GM18505 (cell line): ENCODE data around the gene A4GALT.

Experiments
- ATAC-seq: cut with Tn5 transposase; IDR thresholded peaks from one replicate; pipeline ENCODE4 v1.9.1; 2021; ENCODE audit not compliant: unreplicated experiment
- POLR2A ChIP-seq: IDR thresholded peaks from 4 replicates; pipeline ENCODE4 v1.6.1; 2011; ENCODE audit warnings: borderline replicate concordance; ENCODE audit not compliant: insufficient read depth, insufficient read length; ENCODE audit errors: extremely low read depth

A4GALT gene

DNA sequence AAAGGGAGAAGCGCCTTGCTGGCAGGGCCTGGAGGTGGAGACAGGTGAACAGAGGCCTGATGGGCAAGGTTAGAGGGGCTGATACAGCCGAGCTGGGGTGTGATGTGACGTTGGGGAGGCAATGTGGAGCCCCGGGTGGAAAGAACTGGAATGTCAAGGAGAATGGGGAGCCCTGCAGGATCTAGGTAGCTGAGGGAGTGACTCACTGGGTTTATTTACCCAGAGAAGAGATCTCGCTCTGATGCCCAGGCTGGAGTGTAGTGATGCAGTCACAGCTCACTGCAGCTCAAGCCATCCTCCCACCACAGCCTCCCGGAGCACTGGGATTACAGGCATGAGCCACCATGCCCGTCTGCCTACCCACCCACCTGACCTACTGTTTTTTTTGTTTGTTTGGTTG, 69.5 kb downstream of the A4GALT start:
- no peak for ATAC-seq
- TF ChIP-seq POLR2A, result no peak

DNA sequence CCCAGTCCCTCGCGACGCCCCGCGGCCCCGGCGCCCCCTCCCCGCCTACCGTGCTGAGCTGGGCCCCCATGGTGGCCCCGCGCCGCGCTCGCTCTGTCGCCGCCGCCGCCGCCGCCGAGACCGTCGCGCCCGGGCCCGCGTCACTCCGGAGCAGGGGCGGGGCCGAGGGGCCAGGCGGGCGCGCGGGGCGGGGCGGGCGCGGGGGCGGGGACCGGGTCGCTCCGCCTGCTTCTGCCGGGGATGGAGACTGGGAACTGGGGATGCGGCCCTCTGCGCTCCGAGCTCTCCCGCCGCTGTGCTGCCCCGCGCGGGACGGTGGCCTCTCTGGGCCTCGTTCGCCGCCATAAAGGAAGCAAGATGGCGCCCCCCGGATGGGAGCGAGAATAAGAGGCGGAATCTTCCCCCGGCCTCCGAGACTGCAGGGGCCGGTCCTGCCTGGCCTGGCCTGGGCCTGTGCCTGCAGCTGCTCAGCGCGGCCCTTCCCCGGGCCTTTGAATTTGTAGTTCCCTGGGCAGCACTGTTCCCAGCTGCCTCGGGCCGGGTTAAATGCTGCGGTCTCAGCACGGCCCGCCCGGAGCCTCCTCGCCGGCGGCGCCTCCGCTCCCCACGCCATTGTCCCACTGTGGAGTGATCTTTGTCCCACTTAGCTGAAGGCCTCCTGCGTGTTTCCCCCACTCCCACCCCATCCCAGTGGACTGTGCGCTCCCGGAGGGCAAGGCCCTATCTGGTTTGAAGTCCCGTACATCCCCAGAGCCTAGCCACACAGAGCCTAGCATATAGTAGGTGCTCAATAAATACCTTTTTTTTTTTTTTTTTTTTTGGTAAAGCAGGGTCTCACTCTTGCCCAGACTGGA, 71.2 kb downstream of the A4GALT start, which contains the start of gene CYB5R3:
CYB5R3 (minus strand) TSS at position 147 of the 854 bp plus-strand sequence; CDS start at position 70, 77 bp downstream.
- peak; percentile 52 for ATAC-seq
- TF ChIP-seq POLR2A, result peak; percentile 62

DNA sequence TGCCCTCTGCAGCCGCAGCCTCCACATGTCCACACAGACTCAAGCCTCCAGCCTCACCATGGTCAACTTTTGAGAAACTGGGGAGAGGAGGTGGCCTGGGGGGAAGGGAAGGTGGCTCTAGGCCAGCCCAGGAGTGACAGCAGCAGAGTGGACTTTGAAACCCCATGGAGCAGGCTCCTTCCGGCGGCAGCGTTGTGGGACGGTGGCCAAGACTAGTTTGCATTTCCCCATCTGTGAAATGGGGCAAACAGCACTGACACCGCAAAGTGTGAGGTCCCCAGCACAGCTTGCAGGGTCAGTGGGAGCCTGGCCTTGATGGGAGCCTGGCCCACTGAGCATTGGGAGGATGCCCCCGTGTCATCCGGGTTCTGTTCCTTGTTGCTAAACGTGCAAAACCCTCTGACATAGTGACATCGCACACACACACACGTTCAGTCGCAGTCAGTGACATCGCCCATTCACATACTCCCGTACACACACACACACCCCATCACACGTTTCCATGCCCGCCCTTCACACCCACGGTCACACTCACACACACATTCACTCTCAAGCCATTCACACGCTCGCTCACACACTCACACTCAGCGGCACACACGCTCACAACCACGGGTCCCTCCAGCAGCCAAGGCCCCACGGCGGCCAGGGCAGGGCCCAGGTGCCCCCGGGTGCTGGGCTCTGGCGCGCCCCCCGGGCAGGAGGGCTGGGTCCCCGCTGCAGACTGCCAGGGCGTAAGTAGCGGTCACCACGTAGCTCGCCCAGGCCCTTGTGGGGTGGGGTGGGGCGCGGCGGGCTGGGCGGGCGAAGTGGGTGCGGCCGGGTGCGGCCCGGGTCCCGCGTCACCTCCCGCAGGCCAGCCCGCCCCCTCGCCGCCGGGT, 72.1 kb downstream of the A4GALT start:
- ATAC-seq, result peak; percentile 36
- TF ChIP-seq POLR2A, result peak; percentile 49

DNA sequence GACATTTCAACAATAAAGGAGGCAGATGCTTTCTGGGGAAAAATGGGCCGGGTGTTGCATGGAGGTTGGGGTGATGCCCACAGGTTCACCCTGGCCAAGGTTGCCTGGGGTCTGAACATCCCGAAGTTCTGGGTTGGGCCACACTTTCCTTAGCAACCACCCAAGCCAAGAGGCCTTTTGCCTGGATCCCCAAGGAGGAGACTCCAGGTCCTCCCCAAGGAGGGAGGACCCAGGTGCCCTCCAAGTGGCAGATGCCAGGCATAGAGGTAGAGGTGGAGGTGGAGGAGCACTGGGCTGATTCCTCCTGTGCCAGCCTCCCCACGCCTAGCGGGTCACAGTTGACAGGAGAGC, 72.7 kb downstream of the A4GALT start:
- no peak for TF ChIP-seq POLR2A
- no peak for ATAC-seq

- TF ChIP-seq POLR2A, result no peak
- ATAC-seq, result no peak
Measured at GRCh38 chr22:42646569-42647525, 73.8 kb downstream of the A4GALT start.

GRCh38 chr22:42645938-42646568, 74.6 kb downstream of the A4GALT start:
- no peak for TF ChIP-seq POLR2A
- no peak for ATAC-seq

- no peak for TF ChIP-seq POLR2A
- ATAC-seq, result no peak
Measured at GRCh38 chr22:42645341-42645937, 75.2 kb downstream of the A4GALT start.

GRCh38 chr22:42644422-42645340, 76.0 kb downstream of the A4GALT start:
- ATAC-seq, result no peak
- no peak for TF ChIP-seq POLR2A

DNA sequence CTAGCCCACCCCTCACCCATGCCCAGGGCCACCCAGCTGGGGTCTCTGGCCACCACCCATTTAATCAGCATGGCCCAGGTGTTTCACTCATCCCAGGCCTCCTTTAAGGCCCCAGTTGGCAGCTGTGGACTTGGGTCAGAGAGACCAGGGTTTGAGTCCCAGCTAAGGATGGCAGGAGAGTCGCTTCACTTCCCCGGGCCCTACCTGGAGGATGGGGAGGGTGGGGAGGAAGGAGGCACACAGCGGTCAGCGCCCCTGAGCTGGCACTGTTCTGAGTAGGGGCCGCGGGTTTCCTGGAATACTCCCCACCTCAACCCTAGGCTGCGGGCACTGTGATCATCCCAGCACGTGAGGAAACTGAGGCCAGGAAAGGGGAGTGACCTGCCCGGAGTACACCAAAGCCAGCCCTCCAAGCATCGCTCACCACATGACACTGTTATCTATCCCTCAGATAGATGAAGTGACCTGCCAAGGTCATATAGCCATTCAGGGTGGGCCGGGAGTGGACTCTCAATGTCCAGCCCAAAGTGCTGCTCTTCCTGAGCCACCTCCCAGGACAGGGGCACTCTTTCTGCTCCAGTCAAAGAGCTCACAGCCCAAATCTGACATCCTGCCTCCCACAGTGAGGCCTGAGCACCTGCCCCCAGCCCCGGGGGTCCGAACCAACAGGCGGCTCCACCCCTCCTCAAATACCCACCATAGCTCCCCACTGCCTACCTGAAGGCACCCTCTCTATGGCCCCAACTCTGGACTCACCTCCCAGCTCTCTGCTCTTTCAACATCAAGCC, 76.8 kb downstream of the A4GALT start:
- TF ChIP-seq POLR2A, result no peak

DNA sequence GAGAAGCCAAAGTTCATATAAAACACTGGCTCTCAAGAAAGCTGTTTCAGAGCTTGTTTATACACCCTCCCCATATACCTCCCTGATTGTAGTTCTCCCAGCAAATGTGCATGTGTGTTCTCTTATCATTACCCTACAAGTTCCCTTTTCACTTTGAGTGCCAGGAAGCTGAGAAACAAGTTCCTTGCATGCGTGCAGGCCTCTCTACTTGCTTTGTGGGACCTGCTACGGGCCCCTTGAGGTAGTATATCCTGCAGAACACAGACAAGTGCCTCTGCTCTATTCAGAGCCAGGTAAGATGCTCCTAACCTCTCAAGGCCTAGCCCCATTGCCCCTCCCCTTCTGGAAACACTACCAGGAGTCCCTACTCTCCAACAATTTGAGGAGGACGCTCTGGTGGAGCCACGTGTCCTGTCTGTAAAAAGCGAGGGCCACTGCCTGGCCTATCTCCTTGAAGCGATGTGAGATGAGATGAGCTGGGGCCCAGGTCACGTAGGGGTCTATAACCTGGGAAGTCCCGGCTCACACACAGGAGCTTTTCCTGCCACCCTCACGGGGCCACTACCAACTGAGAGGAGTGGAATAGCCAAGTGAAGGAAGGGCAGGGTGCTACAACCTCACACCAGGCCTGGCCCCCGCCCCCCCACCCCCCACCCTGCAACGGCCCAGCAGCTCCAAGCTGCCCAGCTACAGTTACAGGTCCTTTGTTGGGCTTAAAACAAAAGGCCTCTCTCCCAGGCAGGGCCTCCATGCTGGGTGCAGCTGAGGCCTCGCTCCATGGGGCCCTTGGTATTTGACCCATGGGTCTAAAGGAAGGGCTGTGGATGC, 77.7 kb downstream of the A4GALT start:
- ATAC-seq, result no peak

More for the DNA sequence above, 76.8 kb downstream of the A4GALT start:
- ATAC-seq, result no peak

More for the DNA sequence above, 77.7 kb downstream of the A4GALT start:
- TF ChIP-seq POLR2A, result no peak
